Measurements from ENCODE around the gene CDH13.

CDH13 gene

GRCh38 chr16:82848013-82848412, 221.2 kb downstream of the CDH13 start:
- DNase-seq (ENCODE audit: low spot score): no peak

GRCh38 chr16:82852388-82853008, 225.7 kb downstream of the CDH13 start:
- DNase-seq (ENCODE audit: low spot score): no peak

GRCh38 chr16:82855471-82855870, 228.7 kb downstream of the CDH13 start:
- no peak for DNase-seq (ENCODE audit: low spot score)

GRCh38 chr16:82857693-82858365, 231.1 kb downstream of the CDH13 start:
- no peak for DNase-seq (ENCODE audit: low spot score)

GRCh38 chr16:82859662-82860061, 232.9 kb downstream of the CDH13 start:
- DNase-seq (ENCODE audit: low spot score): no peak

- DNase-seq (ENCODE audit: low spot score): no peak
Observed at GRCh38 chr16:82860071-82860470, 233.3 kb downstream of the CDH13 start.

GRCh38 chr16:82862057-82862456, 235.3 kb downstream of the CDH13 start:
- no peak for DNase-seq (ENCODE audit: low spot score)

- DNase-seq (ENCODE audit: low spot score): no peak
Observed at GRCh38 chr16:82864332-82865040, 237.7 kb downstream of the CDH13 start.

GRCh38 chr16:82865412-82865811, 238.6 kb downstream of the CDH13 start:
- no peak for DNase-seq (ENCODE audit: low spot score)

GRCh38 chr16:82867485-82867884, 240.7 kb downstream of the CDH13 start:
- no peak for DNase-seq (ENCODE audit: low spot score)

GRCh38 chr16:82874271-82874670, 247.5 kb downstream of the CDH13 start:
- no peak for DNase-seq (ENCODE audit: low spot score)

GRCh38 chr16:82874672-82875071, 247.9 kb downstream of the CDH13 start:
- no peak for DNase-seq (ENCODE audit: low spot score)

- DNase-seq (ENCODE audit: low spot score): no peak
Observed at GRCh38 chr16:82876951-82877350, 250.2 kb downstream of the CDH13 start.

- no peak for DNase-seq (ENCODE audit: low spot score)
Observed at GRCh38 chr16:82878466-82878865, 251.7 kb downstream of the CDH13 start.

GRCh38 chr16:82880346-82880745, 253.6 kb downstream of the CDH13 start:
- no peak for DNase-seq (ENCODE audit: low spot score)

GRCh38 chr16:82881516-82881915, 254.7 kb downstream of the CDH13 start:
- no peak for DNase-seq (ENCODE audit: low spot score)

- DNase-seq (ENCODE audit: low spot score): no peak
Observed at GRCh38 chr16:82882226-82882625, 255.5 kb downstream of the CDH13 start.

GRCh38 chr16:82882982-82883835, 256.4 kb downstream of the CDH13 start:
- no peak for DNase-seq (ENCODE audit: low spot score)

GRCh38 chr16:82884320-82884898, 257.6 kb downstream of the CDH13 start:
- DNase-seq (ENCODE audit: low spot score): no peak

- no peak for DNase-seq (ENCODE audit: low spot score)
Observed at GRCh38 chr16:82886146-82886545, 259.4 kb downstream of the CDH13 start.

- DNase-seq (ENCODE audit: low spot score): no peak
Observed at GRCh38 chr16:82888591-82889001, 261.8 kb downstream of the CDH13 start.

- no peak for DNase-seq (ENCODE audit: low spot score)
Observed at GRCh38 chr16:82891424-82891823, 264.7 kb downstream of the CDH13 start.
